Testis (tissue), 2 donors: ENCODE results near the gene GRIA3.

Source experiments
- CTCF ChIP-seq, 3 experiments: fragments of 450-650 bp in 2 of 3; fragments of 200-600 bp in 1 of 3; sonication (generic) in 1 of 3; IDR thresholded peaks; one replicate each; pipeline ENCODE4 v1.5.1; 2016 to 2019; ENCODE audit warnings: antibody characterized with exemption in 3 of 3, mild to moderate bottlenecking in 2 of 3, moderate library complexity in 1 of 3
- POLR2A ChIP-seq: fragments of 450-650 bp; IDR thresholded peaks from one replicate; pipeline ENCODE4 v1.6.1; 2017; ENCODE audit warnings: antibody characterized with exemption, mild to moderate bottlenecking, moderate library complexity

- TF ChIP-seq CTCF (IDR thresholded peaks at IDR 0.05), result no peak
- TF ChIP-seq POLR2A, result no peak
Observed at GRCh38 chrX:123193101-123193500, 9.0 kb downstream of the GRIA3 start.
